GM19238 (cell line): ENCODE results near the gene LRRC70.

Experiments
- DNase-seq: peaks from one replicate; pipeline ENCODE4 v3.0.0; 2011; ENCODE audit warnings: low spot score; ENCODE audit not compliant: insufficient read length

The LRRC70 gene

DNA sequence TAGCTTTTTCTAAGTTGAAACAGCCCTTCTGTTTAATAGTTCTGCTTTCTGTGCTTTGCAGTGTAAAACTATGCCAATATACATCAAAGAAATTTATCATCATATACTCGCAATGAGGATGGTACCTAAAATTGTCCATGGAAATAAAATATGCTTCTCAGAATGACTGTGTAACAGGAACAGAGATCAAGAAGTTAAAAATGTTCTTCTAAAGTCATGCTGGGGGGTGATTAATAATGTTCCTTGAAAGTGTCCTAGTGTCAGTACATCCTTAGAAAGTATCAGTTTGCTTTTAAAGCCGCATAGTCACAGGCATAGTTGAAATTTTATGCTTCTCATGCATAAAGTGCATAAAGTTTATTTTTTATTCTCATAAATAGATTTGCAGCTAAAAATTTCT is 4.0 kb upstream of the LRRC70 start:
- no peak for DNase-seq

DNA sequence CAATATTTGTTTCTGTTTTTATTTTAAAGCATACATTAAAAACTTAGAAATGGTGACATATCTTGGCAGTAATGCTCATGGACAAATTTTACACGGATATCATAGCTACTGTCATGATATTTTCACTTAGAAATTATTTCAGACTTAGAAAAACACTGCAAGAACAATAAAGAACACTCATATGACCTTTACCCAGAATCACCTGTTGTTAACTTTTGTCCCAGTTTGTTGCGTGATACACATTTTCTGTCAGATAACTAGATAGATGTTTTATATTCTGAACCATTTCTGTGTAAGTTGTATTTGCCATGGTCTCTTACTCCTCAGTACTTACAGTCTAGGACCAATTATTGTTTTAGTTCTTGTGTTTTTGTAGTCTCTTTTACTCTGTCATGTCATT is 3.6 kb upstream of the LRRC70 start:
- DNase-seq: no peak

DNA sequence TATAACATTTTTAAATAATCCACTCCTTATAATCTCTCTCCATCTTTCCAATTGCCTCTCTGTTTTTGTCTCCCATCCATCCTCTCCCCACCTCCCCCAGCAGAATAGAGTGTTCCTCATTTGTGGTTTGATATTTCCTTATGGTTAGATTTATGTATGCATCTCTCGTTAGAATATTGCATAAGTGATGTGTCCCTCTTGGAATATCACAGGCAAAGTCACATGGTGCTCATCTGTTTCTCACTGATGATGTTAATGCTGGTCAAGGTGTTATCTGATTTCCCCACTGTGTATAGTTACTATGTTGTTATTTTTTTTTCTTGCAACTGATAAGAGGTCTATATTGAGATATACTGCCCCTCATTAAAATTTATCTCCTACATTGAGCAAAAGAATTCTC is 3.1 kb upstream of the LRRC70 start:
- DNase-seq: no peak

DNA sequence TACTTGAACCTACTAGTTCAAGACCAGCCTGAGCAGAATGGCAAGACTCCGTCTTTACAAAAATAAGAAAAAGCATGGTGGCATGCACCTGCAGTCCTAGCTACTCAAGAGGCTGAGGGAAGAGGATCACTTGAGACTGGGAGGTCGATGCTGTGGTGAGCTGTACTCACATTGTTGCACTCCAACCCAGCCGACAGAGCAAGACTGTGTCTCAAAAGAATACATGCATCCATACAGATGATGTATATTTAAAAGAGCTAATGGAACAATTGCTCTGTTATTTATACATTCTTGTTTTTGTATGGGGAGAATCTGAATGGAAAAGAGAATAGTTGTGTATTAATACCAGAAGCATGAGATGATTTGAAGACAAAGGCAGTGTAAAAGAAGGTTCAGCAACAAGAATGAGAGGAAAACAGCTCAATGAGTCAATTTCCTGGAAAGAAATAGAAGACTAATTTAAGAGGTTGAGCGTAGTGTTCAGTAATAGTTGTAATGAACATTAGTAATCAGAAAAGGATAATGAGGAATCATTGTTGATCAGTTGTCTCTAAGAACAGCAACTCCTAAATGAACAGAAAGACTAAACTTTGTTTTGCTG is 1.9 kb upstream of the LRRC70 start:
- no peak for DNase-seq

DNA sequence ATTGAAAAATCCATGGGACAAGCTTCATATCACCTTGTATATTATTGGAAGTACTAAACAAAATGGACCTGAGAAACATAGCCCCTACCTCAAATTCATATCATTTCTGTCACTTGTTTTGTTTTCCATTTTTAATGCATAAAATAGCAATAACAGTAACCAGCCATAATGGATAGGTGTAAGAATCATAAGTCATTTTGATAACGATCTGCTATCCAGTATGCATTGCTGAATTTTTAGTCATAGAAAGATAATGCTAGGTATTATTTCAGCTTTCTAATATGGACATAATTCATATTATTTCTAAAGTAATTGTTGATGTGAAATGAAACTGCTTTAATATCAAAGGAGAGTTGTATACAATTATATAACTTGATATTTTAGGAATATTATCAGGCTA is 1.1 kb upstream of the LRRC70 start:
- DNase-seq: no peak

DNA sequence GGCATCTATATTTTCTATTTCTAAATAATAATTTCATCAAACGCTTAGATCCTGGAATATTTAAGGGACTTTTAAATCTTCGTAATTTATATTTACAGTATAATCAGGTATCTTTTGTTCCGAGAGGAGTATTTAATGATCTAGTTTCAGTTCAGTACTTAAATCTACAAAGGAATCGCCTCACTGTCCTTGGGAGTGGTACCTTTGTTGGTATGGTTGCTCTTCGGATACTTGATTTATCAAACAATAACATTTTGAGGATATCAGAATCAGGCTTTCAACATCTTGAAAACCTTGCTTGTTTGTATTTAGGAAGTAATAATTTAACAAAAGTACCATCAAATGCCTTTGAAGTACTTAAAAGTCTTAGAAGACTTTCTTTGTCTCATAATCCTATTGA is 1.1 kb downstream of the LRRC70 start:
- DNase-seq: no peak

DNA sequence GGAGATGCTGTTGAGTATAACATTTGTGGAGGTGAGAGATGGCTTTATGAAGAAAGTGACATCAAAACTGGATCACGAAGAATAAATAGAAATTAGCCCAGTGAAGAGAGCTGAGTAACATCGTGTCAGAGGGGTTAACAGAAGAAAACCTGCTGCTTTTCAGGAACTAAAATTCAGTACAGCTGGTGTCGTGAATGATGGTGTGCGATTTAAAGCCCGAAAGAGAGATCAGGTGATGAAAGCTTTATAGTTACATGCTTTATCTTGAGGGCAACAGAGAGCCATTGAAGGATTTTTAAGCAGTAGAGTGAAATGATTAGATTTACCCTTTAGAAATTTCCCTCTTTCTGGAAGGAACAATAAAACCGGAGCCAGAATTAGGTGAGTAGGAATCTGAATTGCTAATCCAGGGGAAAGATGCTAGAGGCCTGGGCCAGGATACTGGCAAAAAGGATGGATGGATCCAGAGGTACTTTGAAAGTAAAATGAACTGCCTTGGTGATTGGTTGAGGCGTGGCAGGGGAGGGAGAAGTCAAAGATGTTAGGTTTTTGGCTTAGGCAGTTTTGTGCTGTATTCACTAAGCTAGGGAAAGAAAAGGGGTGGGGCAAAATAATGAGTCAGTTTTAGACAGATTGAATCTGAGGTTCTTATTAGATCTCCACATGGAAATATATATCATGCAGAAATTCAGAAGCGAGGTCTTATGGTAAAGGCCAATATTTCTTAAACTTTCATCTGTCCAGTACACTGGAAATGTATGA is 3.4 kb downstream of the LRRC70 start:
- no peak for DNase-seq

DNA sequence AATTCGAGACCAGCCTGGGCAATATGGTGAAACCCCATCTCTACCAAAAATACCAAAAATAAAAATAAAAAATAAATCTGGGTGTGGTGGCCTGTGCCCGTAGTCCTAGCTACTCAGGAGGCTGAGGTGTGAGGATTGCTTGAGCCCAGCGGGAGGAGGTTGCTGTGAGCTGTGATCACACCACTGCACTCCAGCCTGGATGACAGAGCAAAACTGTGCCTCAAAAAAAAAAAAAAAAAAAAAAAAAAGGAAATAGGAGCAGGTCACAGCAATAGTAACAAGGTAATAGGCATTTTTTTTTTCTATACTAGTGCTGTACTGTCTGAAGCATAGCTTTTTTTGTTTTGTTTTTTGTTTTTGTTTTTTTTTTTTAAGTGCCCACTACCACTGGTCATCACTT is 5.8 kb downstream of the LRRC70 start:
- no peak for DNase-seq

DNA sequence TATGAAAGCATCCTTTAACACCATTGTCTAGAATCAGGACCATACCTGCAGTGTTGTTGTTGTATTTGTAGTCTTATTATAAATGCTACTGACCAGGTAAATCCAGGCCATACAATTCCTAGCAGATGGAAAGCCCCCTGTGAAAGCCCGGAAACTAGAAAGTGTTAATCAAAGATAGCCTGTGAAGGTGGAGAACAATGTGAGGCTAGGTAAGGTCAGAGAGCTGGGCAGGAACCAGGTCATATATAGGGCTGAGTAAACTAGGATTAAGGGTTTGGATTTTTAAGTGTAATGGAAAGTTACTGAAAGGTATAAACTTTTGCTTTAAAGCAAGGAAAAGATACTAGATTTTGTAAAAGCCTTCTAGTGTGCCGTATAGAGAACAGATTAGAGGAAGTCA is 6.7 kb downstream of the LRRC70 start:
- no peak for DNase-seq

DNA sequence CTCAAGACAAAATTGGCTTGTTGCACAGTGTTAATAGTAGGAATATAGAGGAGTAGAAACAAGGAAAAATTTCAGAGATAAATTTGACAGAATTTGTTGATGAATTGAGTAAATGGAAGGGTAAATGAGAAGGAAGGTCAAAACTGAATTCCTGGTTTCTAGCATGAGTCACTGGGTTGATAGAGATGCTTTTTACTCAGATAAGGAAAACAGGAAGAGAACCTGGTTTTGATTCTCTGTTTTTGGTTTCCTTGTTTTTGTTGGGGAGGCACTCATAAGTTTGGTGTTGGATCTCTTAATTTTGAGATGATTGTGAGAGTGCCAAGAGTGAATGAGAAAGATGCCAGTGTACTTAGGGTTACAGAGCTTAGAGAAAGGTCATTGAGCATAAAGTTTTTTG is 7.1 kb downstream of the LRRC70 start:
- DNase-seq: no peak

DNA sequence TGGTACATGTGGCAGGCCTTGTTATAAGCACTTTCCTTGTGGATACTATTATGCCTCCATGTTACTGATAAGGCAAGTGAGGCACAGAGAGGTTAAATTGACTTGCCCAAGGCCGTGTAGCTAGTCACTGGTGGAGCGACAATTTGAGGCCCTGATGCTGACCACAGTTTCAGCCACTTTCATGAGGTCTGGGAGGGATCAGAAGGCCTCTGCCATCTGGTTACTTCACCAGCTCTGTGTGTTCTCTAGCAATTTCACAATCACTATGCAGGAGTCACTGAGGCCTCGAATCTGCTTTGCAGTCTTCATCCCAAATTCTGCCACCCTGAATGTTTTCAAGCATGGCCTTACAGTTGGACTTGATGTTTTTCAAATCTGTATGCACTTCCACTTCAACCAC is 9.1 kb downstream of the LRRC70 start:
- DNase-seq: no peak

DNA sequence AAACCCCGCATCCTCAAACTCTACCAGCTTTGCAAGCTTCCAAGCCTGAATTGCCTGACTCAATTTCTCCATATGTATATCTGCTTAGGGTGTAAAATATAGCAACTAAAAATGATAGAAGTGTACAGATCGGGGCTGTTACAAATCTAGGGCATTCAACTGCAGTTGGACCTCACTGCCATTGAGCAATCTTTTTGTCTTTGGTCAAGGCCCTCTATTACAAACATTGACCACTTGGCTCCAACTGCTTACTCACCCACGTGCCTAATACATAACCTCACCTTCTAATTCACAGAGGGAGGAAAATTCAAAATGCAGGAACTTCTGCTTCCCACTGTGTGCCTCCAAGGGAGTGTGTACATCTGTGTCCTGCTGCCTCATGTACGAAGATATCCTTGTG is 10.0 kb downstream of the LRRC70 start:
- DNase-seq: no peak

DNA sequence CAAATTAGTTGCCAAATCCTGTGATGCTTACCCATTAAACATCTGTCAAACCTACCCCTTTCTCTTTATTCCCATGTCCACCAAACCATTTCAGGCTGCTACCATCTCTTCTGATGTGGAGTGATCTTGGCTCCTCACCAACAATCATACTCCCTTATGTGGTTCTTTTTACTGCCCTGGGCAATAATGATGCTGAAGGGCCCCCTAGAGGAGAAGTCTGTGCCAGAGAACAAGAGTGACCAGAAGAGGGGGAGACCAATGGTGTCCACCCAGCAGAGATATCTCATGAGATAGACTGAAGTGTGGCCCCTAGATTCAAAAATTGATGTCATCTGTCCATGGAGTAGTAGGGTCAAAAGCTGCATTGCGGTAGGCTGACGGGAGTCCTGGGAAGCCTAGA is 10.9 kb downstream of the LRRC70 start:
- DNase-seq: no peak

DNA sequence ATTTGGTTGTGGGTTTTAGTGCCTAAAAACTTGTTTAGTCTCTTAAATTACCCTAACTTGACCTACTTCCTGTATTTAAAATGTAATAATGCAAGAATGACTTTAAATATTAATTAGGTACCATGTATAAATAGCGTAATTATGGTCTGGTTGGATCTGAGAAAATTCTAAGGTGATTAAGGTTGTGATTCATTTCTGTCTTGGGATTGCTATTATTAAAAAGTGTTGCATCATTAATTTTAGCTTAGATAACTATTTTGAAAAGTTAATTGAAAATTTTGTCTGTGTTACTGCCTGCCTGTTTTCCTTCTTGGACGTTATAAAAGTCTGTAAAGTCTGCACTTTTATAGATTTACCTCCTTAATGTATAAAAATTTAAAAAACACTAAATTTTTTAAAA is 11.8 kb downstream of the LRRC70 start:
- no peak for DNase-seq

DNA sequence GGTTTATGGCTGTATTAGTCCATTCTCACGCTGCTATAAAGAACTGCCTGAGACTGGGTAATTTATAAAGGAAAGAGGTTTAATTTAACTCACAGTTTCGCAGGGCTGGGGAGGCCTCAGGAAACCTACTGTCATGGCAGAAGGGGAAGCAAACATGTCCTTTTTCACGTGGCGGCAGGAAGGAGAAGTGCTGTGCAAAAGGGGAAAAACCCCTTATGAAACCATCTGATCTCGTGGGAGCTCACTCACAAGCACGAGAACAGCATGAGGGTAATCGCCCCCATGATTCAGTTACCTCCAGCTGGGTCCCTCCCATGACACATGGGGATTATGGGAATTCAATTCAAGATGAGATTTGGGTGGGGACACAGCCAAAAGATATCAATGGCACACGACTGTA is 13.9 kb downstream of the LRRC70 start:
- no peak for DNase-seq

DNA sequence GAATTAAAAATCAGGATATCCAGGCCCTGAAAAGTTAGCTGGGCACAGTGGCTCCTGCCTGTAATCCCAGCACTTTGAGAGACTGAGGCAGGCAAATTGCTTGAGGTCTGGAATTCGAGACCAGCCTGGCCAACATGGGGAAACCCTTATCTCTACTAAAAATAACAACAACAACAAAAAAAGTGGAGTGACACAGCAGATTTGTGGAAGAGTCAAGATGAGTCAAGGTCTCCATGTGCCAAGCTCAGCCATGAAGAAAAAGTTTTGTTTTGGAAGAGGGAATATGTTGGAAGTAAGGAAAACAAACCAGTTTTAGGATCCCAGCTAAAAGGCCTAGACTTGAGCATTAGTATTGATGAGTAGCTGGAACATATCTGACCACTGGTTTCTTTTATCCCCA is 14.7 kb downstream of the LRRC70 start:
- DNase-seq: no peak

DNA sequence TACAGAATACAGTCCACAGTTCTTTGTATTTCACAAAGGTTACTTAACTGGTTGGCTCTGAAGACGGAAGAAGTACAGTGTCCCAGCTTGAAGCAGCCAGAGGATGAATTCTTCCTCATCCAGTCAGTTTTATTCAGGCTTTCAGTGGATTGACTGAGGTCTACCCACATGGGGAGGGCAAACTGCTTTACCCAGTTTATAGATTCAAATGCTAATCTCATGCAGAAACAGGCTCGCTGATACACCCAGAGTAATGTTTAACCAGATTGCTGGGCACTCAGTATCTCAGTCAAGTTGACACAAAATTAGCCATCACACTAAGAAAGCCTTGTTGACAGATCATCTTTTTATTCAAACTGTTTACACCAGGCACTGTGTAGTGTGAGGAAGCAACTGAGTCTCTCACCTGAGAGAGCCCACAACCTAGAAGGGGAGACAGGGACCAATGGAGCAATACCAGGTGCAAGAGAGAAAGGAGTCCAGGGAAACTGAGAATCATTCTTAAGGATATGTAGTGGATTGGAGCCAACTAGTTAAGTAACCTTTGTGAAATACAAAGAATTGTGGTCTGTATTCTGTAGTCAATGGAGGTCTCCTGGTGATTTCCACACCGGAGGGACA is 15.9 kb downstream of the LRRC70 start:
- no peak for DNase-seq

DNA sequence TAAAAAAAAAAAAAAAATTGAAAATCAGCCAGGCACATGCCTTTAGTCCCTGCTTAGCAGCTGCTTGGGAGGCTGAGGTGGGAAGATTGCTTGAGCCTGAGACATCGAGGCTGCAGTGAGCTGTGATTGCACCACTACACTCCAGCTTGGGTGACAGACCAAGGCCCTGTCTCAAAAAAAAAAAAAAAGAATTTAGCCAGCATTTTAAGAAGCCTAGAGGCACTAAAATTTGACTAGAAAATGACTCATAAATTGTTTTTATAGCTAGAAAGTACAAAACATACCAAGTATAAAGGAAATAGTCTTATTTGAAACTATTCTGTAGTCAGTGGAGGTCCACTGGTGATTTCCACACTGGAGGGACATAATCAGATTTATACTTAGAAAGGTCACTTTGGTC is 17.5 kb downstream of the LRRC70 start:
- DNase-seq: no peak

DNA sequence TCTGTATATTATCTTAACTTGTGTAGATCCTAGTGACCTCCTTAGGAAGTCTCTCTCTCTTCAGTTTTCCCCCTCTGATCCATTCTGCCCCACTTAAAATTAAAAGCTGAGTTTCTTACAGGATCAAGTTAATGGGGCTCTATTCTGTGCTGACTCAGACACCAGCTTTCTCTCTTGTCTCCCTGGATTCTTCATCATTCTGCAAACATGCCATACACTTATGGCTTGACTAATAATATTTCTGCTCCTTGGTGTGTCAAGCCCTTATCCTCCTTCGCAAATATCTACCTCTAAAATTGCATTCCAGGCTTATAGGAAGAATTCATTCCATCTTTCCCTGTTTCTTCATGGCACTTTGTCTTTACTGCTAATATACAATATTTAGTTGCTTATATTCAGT is 18.1 kb downstream of the LRRC70 start:
- DNase-seq: no peak

DNA sequence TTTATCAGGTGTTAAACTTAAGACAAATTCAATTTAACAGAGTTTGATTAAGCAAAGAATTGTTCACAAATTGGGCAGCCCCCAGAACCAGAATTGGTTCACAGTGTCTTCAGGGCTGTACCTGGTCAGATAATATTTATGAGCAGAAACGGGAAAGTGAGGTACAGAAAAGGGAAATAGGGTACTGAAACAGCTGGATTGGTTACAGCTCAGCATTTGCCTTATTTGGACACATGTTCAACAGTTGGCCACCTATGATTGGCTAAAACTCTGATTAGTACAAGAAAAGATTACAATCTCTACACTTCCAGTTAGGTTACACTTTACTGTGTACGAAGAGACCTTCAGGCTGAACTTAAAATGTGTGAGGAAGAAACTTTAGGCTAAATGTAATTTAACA is 18.7 kb downstream of the LRRC70 start:
- no peak for DNase-seq

DNA sequence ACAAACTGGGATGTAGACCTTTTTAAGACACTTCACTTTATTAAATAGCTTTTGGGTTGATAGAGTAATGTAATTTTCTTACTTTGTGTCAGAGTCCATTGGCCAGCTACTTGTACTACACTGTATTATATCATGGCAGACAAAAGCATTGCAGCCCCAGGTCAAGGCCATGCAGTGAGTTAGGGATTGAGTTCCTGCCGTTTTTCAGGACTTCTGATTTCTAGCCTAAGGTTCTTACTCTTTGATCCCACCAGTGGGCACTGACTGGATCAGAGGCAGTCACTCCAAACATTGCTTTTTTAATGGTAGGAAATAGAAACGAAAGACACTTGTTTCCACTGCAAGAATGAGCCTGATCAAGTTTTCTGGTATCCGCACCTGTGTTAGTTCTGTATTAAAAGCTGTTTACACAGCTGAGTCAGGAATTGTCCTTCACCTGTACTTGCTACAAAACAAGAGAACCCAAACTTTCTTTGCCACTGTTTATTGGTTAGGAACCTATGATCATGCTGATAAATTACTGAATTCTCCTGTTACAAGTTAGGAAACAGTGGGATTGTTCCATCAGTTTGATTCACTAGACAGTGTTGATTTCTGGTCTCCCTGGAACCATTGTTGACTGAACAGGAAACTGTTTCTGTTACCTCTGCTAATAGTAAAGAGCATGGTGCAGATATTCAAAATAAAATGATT is 22.1 kb downstream of the LRRC70 start:
- DNase-seq: no peak

DNA sequence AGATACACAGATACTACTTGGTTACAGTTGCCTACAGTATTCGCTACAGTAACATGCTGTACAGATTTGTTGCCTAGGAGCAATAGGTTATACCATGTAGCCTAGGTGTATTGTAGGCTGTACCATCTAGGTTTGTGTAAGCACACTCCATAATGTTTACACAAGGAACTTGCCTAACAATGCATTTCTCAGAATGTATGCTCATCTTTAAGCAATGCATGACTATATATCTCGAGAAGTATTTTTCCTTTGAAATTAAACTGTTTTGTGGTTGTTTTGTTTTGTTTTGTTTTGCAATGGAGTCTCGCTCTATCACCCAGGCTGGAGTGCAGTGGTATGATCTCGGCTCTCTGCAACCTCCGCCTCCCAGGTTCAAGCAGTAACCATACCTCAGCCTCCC is 25.3 kb downstream of the LRRC70 start:
- no peak for DNase-seq

DNA sequence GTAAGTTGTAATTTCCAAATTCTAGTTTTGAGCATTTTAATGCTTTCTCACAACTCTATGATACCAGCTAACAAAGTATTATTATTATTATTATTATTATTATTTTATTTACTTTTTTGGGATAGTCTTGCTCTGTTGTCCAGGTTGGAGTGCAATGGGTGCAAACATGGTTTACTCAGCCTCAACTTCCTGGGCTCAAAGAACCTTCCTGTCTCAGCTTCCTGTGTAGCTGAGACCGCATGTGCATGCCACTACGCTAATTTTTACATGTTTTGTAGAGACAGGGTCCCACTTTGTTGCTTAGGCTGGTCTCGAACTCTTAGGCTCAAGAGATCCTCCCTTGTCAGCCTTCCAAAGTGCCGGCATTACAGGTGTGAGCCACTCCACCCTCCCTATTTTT is 27.0 kb downstream of the LRRC70 start:
- DNase-seq: no peak
